Midbrain (tissue), 1 donor: ENCODE measurements around the gene CNBP.
"Not testable (repeated sequence)": the region's sequence is repeated elsewhere in the genome, so short reads cannot be mapped to it uniquely, and the experiment has no call there.

Experiments used
- DNase-seq: peaks from one replicate; lab custom pipeline; 2025; lab: John Stamatoyannopoulos, UW

Gene CNBP

DNA sequence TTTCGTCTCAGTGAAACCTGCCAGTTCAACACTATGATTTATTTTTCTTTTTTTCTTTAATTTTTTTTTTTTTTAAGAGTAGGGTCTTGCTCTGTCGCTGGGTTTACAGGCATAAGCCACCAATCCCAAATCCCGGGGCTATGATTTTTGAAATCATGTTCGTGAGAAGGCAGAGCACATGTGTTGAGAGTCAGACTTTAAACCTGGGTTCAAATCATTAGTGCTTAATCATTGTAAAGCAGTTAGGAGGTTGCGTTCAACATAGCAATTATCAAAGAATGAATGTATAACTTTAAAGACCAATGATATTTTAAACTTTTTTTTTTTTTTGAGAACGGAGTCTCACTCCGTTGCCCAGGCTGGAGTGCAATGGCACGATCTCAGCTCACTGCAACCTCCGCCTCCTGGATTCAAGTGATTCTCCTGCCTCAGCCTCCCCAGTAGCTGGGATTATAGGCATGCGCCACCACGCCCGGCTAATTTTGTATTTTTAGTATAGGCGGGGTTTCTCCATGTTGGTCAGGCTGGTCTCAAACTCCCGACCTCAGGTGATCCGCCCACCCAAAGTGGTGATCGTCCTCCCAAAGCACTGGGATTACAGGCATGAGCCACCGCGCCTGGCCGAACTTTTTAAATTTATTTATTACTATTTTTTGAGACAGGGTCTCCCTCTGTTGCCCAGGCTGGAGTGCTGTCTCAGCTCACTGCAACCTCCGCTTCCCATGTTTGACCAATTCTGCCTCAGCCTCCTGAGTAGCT is 1.3 kb upstream of the CNBP start:
- not testable (repeated sequence) for DNase-seq

DNA sequence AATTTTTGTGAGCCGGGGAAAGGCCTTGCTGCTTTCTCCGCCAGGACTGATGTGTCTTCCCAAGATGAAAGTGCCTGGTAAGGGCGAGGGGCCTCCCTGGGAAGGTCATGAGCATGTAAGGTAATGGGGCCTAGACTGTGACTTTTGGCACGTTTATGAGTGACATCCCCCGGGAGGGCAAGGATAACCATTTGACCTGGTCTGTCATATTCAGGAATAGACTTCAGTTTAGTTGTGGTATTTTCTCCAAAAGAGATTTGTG is 631 bp upstream of the CNBP start:
- no peak for DNase-seq

- no peak for DNase-seq
Measured at GRCh38 chr3:129182390-129183185, 1.1 kb downstream of the CNBP start.

DNA sequence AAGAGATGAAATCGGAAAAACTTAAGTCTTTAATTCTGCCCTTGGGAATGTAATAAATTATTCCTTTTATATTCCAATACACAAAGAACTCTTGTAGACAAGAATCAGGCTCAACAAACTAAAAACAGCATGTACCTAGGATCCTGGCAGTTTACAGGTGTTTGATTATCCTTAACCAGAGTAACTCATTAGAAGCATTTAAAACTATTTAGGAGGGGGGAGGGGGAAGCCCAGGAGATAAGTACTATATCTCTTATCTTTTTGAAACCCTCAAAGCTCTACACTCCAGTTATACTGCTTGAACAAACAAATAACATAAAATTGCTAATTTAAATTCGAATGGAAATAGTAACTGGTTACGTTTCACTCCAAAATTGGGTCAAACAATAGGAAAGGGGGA is 1.9 kb downstream of the CNBP start:
- DNase-seq, result no peak

GRCh38 chr3:129180461-129180860 is 3.2 kb downstream of the CNBP start:
- no peak for DNase-seq

- DNase-seq, result no peak
Measured at GRCh38 chr3:129176051-129176450, 7.6 kb downstream of the CNBP start.

DNA sequence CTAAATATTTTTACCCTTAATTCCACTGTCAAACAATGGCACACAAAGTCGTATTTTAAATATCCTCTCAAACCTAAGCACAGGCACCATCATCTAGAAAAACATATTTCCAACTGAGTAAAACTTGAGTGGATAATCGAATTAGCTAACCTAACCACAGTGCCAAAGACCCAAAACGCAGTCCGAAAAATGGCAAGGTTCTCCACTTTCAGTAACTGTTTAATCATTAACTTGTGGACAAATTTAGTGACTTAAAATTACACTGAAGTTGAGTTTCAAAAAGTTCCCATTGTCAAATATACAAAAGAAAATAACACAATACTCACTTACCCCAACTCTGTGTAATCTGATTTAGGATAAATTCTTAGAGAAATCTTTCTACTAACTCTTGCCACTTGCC is 10.0 kb downstream of the CNBP start:
- no peak for DNase-seq

DNA sequence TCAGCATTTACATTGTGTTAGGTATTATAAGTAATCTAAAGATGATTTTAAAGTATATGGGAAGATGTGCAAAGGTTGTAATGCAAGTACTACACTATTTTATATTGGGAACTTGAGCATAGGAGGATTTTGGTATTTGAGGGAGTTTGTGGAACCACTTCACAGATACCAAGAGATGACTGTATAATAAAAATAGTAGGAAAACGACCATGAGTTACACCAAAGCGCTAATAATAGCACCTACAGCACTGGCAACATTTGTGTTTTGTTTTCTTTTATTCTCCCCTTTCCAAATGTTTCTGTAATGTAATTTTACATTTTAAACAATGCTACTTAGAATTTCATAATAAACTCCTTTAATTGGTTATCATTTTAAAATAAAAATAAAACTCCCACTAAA is 10.5 kb downstream of the CNBP start:
- DNase-seq, result no peak

DNA sequence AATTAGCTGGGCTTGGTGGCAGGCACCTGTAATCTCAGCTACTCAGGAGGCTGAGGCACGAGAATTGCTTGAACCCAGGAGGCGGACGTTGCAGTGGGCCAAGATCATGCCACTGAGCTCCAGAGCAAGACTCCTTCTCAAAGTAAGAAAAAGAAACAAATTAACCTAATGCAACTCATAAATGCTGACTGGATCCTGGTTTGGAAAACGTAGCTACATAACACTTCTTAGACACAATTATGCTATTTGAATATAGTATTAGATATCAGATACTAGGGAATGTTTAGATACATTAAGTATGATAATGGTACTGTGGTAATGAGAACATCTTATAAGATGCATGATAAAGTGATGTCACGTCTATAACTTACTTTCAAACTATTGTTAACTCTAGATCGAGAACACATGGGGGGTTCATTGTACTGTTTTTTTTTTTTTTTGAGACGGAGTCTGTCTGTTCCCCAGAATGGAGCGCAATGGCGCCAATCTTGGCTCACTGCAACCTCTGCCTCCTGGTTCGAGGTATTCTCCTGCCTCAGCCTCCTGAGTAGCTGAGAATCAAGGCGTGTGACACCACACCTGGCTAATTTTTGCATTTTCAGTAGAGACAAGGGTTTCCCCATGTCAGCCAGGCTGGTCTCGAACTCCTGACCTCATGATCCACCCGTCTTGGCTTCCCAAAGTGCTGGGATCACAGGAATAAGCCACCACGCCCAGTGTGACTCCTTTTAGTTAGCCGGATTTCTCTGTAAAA is 16.9 kb downstream of the CNBP start:
- no peak for DNase-seq

GRCh38 chr3:129165594-129165993 is 18.1 kb downstream of the CNBP start:
- not testable (repeated sequence) for DNase-seq

GRCh38 chr3:129164500-129164899 is 19.2 kb downstream of the CNBP start:
- no peak for DNase-seq

DNA sequence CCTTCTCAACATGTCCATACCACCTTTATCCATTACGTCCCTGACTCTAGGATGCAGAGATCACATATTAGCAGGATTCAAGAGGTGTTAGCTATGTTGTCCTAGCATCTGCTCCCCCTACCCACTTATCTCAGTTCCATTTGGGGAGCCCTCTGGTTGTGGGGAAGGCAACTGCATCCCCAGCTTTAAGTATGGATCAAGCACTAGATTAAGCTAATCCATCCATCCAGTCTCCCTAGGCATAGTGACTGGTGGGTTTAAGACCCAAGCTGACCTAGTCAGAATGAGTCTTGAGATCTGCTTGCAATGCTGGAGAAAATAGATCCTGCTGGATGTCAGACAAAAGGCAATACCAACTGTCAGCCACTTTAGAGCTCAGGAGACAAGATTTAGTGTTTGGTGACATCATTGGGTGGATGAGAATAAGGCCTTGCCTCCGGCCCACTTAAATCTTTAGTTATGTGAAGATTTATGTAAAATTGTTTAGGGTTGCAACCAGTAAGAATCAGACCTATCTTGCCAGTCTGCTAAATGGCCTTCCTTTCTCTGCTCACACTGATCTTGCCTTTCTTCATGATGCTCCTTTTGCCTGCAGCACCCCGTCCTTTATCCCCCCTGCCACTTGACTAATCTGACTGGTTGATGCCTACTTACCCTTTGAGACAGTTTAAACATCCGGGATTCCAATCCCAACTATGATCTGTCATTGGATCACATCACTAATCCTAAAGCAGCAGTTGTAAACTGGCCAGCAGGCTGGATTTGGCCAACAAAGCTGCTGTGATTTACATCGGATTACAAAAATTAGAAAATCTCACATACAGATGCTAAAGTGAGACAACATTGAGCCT is 20.7 kb downstream of the CNBP start:
- DNase-seq, result no peak

DNA sequence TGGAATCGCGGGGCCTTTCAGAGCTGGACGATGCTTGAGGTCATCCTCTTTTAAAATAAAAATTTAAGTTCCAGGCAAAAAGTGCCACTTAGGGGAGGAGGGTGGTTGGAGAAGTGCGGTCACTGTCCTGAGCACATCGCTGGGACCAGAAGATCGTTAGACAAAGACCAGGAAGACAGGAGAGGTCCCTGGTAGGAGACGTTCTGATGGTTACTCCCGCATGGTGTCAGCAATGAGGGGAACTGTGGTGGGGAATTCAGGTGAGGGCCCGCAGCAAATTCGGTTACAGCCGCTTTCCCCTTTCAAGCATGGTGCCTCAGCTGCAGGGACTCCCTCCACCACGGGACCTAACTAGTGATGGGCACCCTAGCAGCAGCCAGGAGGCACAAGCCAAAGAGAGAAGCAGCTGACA is 21.8 kb downstream of the CNBP start:
- no peak for DNase-seq

DNA sequence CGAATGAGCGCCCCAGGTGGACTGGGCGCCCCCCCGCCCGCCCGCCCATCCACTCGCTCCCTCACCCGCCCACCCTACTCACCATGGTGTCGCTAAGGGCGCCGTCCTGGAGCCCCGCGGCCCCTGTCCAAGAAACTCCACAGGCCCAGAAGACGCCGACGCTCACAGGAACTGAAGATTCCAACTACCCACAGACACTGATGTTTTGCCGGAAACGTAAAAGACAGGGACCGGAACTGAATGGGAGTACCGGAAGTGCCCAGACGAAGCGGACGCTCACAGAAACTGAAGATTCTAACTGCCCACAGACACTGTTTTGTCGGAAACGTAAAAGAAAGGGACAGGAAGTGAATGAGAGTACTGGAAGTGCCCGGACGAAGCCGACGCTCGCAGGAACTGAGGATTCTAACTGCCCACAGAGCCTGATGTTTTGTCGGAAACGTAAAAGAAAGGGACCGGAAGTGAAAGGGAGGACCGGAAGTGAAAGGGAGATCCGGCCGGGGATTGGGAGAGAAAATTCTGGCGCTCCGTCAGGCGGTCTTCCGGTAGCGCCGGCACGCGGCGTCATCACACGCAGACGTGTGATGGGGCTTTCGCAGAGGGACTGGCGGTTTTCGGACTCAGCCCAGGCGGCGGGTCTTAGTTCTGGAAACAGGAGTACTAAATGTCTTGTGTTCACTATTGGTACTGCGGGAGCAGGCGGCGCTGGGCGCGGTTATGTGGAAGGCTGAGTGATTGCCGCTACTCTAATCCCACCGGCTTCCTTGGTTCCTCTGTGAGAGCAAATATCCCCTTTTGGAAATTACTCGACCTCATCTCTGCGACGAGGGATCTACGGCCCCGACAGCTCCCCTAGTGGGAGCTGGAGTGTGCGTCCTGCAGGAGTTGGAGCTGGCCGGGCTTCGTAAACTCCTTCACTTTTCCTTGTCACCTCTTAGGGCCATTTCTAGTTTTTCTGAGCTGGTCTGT is 22.5 kb downstream of the CNBP start, which contains the start of gene ISY1:
Gene ISY1, minus strand, starts transcription at position 173 of the 969 bp plus-strand sequence. Its CDS starts 88 bp downstream, at position 85.
- peak; percentile 96 for DNase-seq

DNA sequence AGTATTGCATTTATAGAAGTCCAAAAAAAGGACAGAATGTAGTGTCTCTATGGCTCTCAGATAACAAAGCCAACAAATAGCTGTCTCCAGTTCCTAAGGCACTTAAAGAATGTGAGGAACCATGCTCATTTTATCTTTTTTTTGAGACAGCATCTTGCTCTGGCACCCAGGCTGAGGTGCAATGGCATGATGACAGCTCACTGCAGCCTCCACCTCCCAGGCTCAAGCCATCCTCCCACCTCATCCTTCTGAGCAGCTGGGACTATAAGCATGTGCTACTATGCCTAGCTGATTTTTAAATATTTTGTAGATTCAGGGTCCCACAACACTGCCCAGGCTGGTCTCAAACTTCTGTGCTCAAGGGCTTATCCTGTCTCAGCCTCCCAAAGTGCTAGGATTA is 38.9 kb downstream of the CNBP start:
- no peak for DNase-seq

- DNase-seq, result not testable (repeated sequence)
Measured at GRCh38 chr3:129141011-129141410, 42.7 kb downstream of the CNBP start.

DNA sequence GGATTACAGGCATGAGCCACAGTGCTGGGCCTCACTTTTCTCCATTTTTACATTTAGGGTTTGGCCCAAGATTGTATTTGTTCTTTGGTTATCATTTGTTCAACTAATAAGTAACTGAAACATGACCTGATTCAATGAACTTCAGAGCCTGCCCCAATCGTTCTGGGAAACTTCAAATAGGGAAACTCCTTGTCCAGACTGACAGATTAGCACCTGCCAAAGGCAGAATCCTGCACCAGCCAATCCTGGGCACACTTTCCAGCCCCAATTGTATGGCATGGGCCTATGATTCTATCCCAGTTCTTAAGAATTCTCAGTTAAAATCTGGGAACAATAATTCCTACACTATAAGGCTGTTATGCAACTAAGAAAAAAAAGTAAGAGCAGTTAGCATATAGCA is 43.8 kb downstream of the CNBP start:
- DNase-seq, result no peak

GRCh38 chr3:129136275-129136674 is 47.4 kb downstream of the CNBP start:
- not testable (repeated sequence) for DNase-seq

GRCh38 chr3:129132097-129132866 is 51.4 kb downstream of the CNBP start:
- no peak for DNase-seq
